CD4-positive, alpha-beta memory T cell (primary cell): ENCODE results near the gene PDE4B. TPM values are rescaled to one million over a fixed set of nuclear protein-coding genes. Genes with fewer than 3 reads are reported as not detected.
A peak's percentile ranks its signal among the peaks of the same experiment; 100 is the strongest.

ENCODE experiments used
- CTCF ChIA-PET: fragments of 350-600 bp; sonication (Branson Sonifier 250); formaldehyde crosslinking; loops from one replicate; lab custom pipeline; 2021; ENCODE audit warnings: inconsistent platforms; ENCODE audit not compliant: partially characterized antibody; lab: Charles Lee
- POLR2A ChIA-PET: fragments of 350-600 bp; sonication (Branson Sonifier 250); formaldehyde crosslinking; loops from one replicate; lab custom pipeline; 2021; ENCODE audit not compliant: partially characterized antibody; lab: Charles Lee
- DNase-seq, 5 donors: peaks; one replicate each; pipeline versions ENCODE4 v3.0.0 to v3.0.0-alpha.2; 2020 to 2022; ENCODE audit warnings: mixed read lengths in 1 of 5
- H3K27ac ChIP-seq: one replicate; pipeline ENCODE4 v1.7.0; 2013; ENCODE audit warnings: low read depth, low read length
- H3K27me3 ChIP-seq: 2 replicates; pipeline ENCODE4 v1.7.0; 2013; ENCODE audit warnings: mild to moderate bottlenecking, low read length, moderate library complexity; ENCODE audit not compliant: insufficient read depth
- H3K36me3 ChIP-seq: 2 replicates; pipeline ENCODE4 v1.7.0; 2013; ENCODE audit warnings: mild to moderate bottlenecking, low read length, moderate library complexity; ENCODE audit not compliant: insufficient read depth
- H3K4me1 ChIP-seq: 2 replicates; pipeline ENCODE4 v1.7.0; 2013; ENCODE audit warnings: mild to moderate bottlenecking, low read length, moderate library complexity; ENCODE audit not compliant: insufficient read depth
- H3K4me3 ChIP-seq, 2 donors: one replicate each; pipeline ENCODE4 v1.7.0; 2013; ENCODE audit warnings: low read length in 2 of 2, mild to moderate bottlenecking in 1 of 2
- H3K9me3 ChIP-seq, 2 donors: one replicate each; pipeline ENCODE4 v1.7.0; 2013; ENCODE audit warnings: low read length in 2 of 2, control low read depth in 1 of 2; ENCODE audit not compliant: control insufficient read depth in 1 of 2
- H3K27ac Mint-ChIP-seq, 7 donors: one replicate each; pipeline ENCODE4 v1.8.0; 2020 to 2021; ENCODE audit warnings: mixed read lengths in 7 of 7, mild to moderate bottlenecking in 6 of 7, inconsistent platforms in 3 of 7, moderate library complexity in 3 of 7
- H3K27me3 Mint-ChIP-seq, 2 donors: one replicate each; pipeline ENCODE4 v1.8.0; 2020 to 2021; ENCODE audit warnings: mixed read lengths in 2 of 2
- H3K36me3 Mint-ChIP-seq, 2 donors: one replicate each; pipeline ENCODE4 v1.8.0; 2020 to 2021; ENCODE audit warnings: mixed read lengths in 2 of 2, inconsistent platforms in 1 of 2, mild to moderate bottlenecking in 1 of 2
- H3K4me1 Mint-ChIP-seq, 4 donors: one replicate each; pipeline ENCODE4 v1.8.0; 2020 to 2021; ENCODE audit warnings: mixed read lengths in 4 of 4, mild to moderate bottlenecking in 1 of 4
- H3K4me3 Mint-ChIP-seq, 8 donors: one replicate each; pipeline ENCODE4 v1.8.0; 2020 to 2021; ENCODE audit warnings: mixed read lengths in 8 of 8, mild to moderate bottlenecking in 7 of 8, moderate library complexity in 6 of 8, inconsistent platforms in 3 of 8
- H3K9me3 Mint-ChIP-seq, 8 donors: one replicate each; pipeline ENCODE4 v1.8.0; 2020 to 2021; ENCODE audit warnings: mixed read lengths in 8 of 8, mild to moderate bottlenecking in 5 of 8, inconsistent platforms in 3 of 8, moderate library complexity in 1 of 8
- intact Hi-C: fragments of 100-400 bp; cut with micrococcal nuclease; formaldehyde crosslinking; loops from one replicate; pipeline ENCODE4 v1.15.1; 2023
- polyA plus RNA-seq, 2 donors: library from polyadenylated mRNA; unstranded; fragments of 300-500 nt; fragmentation: Illumina TruSeq; gene quantifications; one replicate each; pipeline ENCODE4 v1.2.3, GENCODE V29; 2021
- total RNA-seq, 2 experiments: library from RNA; stranded (reverse); gene quantifications; one replicate each; pipeline ENCODE4 v1.2.3, GENCODE V29; 2021

Gene PDE4B
- total and polyA plus RNA-seq, 4 experiments from 2014 or later, result 33.8 to 116 (median 40.7) TPM

DNA sequence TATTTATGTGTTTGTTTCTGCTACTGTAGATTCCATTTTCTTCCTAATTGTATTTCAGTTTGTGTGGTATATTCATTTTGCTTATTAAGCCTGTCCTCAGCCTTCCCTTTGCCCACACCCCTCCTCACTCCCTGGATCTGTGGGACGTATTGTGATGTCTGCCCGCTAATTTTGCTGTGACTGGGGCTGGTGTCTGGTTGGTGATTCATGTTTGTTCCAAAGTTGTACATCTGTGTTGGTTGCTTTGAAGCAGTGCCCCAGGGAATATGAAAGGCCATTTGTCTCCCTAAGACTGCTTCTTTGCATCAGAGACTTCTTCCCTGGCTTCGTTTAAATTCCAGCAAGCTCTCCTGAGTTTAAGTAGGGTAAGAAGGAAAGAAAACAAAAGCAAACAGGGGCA is 451.7 kb downstream of the PDE4B start:
- Mint-ChIP-seq H3K4me1 (peaks cover 0 to 35% (median 28%) of the 10 kb centered on the region in 4 donors), H3K27ac (no peak overlapping the region)

DNA sequence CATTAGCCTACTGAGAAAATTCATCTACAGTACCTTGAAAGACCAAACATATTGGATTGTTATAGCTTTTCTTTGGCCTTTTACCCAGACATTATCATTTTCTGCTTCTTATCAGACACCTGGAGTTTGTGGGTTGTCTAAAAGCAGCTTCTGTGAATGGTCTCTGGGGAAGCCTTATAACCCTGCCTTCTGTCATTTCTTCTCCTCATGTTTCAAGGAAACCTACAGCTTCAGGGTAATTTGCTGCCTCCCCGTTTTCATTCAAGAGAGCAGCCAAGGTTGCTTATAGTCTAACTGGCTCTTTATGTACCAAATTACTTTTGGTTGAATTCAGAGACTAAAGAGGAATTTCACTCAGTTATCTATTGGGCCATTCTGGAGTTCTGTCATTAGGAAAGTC is 453.0 kb downstream of the PDE4B start:
- Histone ChIP-seq H3K27me3 (no peaks in the 10 kb centered on the region), H3K9me3 (no peaks in the 10 kb centered on the region), H3K4me3 (no peak overlapping the region), H3K4me1 (peaks cover 67% of the 10 kb centered on the region), H3K27ac (no peak overlapping the region), H3K36me3 (no peaks in the 10 kb centered on the region)
- no peaks in the 10 kb centered on the region for H3K36me3 Mint-ChIP-seq
- peak overlapping the region in 4 of 8 donors; percentile 77 to 88 (median 85) for H3K4me3 Mint-ChIP-seq
- peaks cover 0 to 3% of the 10 kb centered on the region in 2 donors for H3K27me3 Mint-ChIP-seq
- CTCF ChIA-PET, result interaction anchor here (1.0 to 30.4 kb wide), 8 partner anchors 7 to 289 kb away, joined by 3 to 874 read pairs (median 45); no protein-coding TSS in a partner anchor
- DNase-seq, result no peak
- POLR2A ChIA-PET, result interaction anchor here (2.8 to 7.4 kb wide), 3 partner anchors 30 to 200 kb away, joined by 8 to 59 read pairs (median 18); no protein-coding TSS in a partner anchor
- peaks cover 0 to 1% (median 0%) of the 10 kb centered on the region in 8 donors for H3K9me3 Mint-ChIP-seq
- intact Hi-C loops, result loop anchor here (10.0 kb wide), 3 partner anchors 821 to 1181 kb away; partner anchors contain the start of genes LEPR and LEPROT
- H3K4me1 Mint-ChIP-seq, result peaks cover 0 to 38% (median 28%) of the 10 kb centered on the region in 4 donors
- H3K27ac Mint-ChIP-seq, result peak overlapping the region in 5 of 7 donors; percentile 38 to 91 (median 80)

More for the DNA sequence above, 451.7 kb downstream of the PDE4B start:
- no peak overlapping the region for H3K4me3 ChIP-seq
- no peak overlapping the region for H3K4me3 Mint-ChIP-seq
- no peak for DNase-seq
- intact Hi-C loops, result loop anchor here (10.0 kb wide), 3 partner anchors 820 to 1180 kb away; partner anchors contain the start of genes LEPR and LEPROT
- H3K9me3 ChIP-seq, result no peaks in the 10 kb centered on the region
- H3K27ac ChIP-seq, result no peak overlapping the region
- H3K4me1 ChIP-seq, result peaks cover 59% of the 10 kb centered on the region
- ChIA-PET CTCF (interaction anchor here (0.7 to 30.4 kb wide), 15 partner anchors 9 to 1008 kb away, joined by 3 to 874 read pairs (median 16); no protein-coding TSS in a partner anchor), POLR2A (interaction anchor here (0.7 to 7.4 kb wide), 4 partner anchors 24 to 287 kb away, joined by 3 to 59 read pairs (median 4); no protein-coding TSS in a partner anchor)
- H3K9me3 Mint-ChIP-seq, result peaks cover 0 to 1% (median 0%) of the 10 kb centered on the region in 8 donors
- H3K36me3 Mint-ChIP-seq, result no peaks in the 10 kb centered on the region
- peaks cover 0 to 3% of the 10 kb centered on the region in 2 donors for H3K27me3 Mint-ChIP-seq
- no peaks in the 10 kb centered on the region for H3K27me3 ChIP-seq
- H3K36me3 ChIP-seq, result no peaks in the 10 kb centered on the region

DNA sequence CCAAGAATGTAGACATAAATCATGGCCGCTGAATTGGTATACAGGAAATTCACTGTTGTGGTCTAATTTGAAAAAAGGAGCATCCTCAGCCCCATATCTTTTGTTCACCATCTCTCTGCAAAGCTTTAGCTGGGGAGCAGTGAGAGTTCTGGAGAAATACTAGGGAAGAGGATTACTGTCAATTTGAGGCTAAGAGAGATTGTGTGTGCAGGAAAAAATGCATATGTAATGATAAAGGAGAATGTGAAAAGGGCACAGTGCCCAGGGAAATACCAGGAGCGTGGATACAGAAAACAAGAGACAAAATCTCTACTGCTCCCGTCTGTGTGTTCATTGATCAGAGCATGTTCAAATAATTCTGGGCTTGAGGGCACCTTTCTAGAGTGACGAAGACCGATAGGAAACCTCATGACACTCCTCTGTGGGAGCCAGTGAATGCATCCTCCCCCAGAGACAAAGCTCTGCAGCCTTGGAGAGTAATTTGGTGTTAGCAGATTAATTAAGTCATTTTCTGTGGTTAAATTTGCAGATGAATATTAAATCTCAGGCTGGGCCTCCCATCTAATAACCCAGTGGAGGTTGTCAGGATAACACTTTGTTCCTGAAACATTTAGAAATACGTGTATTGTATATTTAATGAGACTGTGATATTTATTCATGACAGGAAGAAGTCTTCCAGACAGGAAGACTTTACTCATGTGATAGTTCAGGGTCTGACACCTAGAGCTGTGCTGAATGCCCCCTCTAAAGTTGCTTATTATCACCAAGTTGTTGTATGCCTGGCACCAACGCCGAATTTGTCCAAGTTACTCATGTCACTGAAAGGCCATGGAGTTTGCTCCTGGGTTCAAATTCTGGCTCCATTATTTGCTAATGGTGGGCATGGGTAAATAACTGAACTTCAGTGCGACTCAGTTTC is 453.9 kb downstream of the PDE4B start:
- CTCF ChIA-PET, result interaction anchor here (1.0 to 30.4 kb wide), 13 partner anchors 7 to 289 kb away, joined by 3 to 874 read pairs (median 7); no protein-coding TSS in a partner anchor

DNA sequence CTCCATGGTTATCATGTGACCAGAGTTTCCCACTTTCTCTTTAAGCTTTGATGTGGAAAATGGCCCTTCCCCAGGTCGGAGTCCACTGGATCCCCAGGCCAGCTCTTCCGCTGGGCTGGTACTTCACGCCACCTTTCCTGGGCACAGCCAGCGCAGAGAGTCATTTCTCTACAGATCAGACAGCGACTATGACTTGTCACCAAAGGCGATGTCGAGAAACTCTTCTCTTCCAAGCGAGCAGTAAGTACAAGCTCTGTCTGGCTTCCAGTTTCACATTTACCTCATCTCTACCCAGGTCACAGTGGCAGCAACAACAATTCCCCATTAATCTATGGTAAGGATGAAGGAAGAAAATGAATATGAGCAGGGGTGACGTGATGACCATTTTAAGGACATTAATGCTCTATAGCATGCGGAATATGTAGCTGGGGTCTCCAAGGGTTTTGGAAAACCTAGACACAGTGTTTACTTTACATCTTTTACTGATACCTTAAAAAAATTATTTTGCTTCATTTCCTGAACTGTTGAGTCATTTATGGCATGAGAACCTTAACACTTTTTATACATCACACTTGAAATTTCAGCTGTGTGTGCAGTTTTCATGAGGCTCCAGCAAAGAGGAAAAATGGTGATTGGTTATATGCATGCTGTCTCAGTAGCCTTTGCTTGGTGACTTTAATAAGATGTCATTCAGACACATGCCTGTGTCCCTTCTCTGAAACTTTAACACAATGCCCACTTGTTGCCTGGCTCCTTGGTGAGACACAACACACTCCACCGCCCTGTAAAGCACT is 454.9 kb downstream of the PDE4B start:
- DNase-seq, result peak; percentile 25 to 45 (median 31)
- H3K27me3 ChIP-seq, result no peaks in the 10 kb centered on the region
- Mint-ChIP-seq H3K9me3 (peaks cover 0 to 1% (median 0%) of the 10 kb centered on the region in 8 donors), H3K4me1 (peaks cover 0 to 42% (median 32%) of the 10 kb centered on the region in 4 donors), H3K4me3 (peak overlapping the region; percentile 70 to 88 (median 82)), H3K27me3 (peaks cover 0 to 3% of the 10 kb centered on the region in 2 donors), H3K27ac (peak overlapping the region; percentile 78 to 94 (median 92)), H3K36me3 (no peaks in the 10 kb centered on the region)
- H3K27ac ChIP-seq, result peak overlapping the region; percentile 47
- intact Hi-C loops, result loop anchor here (10.0 kb wide), 3 partner anchors 823 to 1183 kb away; partner anchors contain the start of genes LEPR and LEPROT
- ChIA-PET POLR2A (interaction anchor here (0.7 to 7.4 kb wide), 12 partner anchors 10 to 198 kb away, joined by 3 to 59 read pairs (median 4); no protein-coding TSS in a partner anchor), CTCF (interaction anchor here (1.1 to 30.4 kb wide), 13 partner anchors 9 to 290 kb away, joined by 3 to 874 read pairs (median 7); no protein-coding TSS in a partner anchor)
- H3K4me1 ChIP-seq, result peaks cover 76% of the 10 kb centered on the region
- H3K9me3 ChIP-seq, result no peaks in the 10 kb centered on the region
- H3K4me3 ChIP-seq, result peak overlapping the region in 1 of 2 donors; percentile 50
- no peaks in the 10 kb centered on the region for H3K36me3 ChIP-seq

More for the DNA sequence above, 453.9 kb downstream of the PDE4B start:
- Histone ChIP-seq H3K9me3 (no peaks in the 10 kb centered on the region), H3K36me3 (no peaks in the 10 kb centered on the region), H3K27me3 (no peaks in the 10 kb centered on the region), H3K4me3 (peak overlapping the region in 1 of 2 donors; percentile 50), H3K27ac (peak overlapping the region; percentile 47), H3K4me1 (peaks cover 74% of the 10 kb centered on the region)
- H3K4me1 Mint-ChIP-seq, result peaks cover 0 to 41% (median 31%) of the 10 kb centered on the region in 4 donors
- peak overlapping the region; percentile 78 to 94 (median 90) for H3K27ac Mint-ChIP-seq
- DNase-seq, result peak in 2 of 5 donors; percentile 12 to 22
- peak overlapping the region; percentile 74 to 88 (median 83) for H3K4me3 Mint-ChIP-seq
- peaks cover 0 to 1% (median 0%) of the 10 kb centered on the region in 8 donors for H3K9me3 Mint-ChIP-seq
- intact Hi-C loops, result loop anchor here (10.0 kb wide), 3 partner anchors 822 to 1182 kb away; partner anchors contain the start of genes LEPR and LEPROT
- H3K36me3 Mint-ChIP-seq, result no peaks in the 10 kb centered on the region
- POLR2A ChIA-PET, result interaction anchor here (0.7 to 7.4 kb wide), 10 partner anchors 29 to 199 kb away, joined by 3 to 59 read pairs (median 4); no protein-coding TSS in a partner anchor
- peaks cover 0 to 3% of the 10 kb centered on the region in 2 donors for H3K27me3 Mint-ChIP-seq

DNA sequence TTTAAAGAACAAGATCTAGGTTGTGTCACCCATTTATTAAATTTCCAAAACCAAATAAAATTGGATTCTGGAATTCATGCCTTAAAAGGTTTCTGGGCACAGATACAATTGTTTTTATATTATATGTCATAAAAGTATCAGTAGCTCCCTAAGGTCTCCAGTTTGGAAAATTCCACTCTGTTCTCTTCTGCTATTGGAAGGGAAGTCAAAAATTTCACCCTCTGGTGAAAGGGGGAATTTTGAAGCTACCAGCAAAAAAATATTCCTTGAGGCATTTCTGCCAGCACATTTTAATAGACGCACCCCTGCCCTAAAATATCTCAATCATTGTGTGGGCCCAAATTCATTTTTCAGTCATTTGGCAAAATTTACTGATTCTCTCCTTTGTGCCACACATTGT is 455.6 kb downstream of the PDE4B start:
- Histone ChIP-seq H3K4me1 (peaks cover 71% of the 10 kb centered on the region), H3K9me3 (no peaks in the 10 kb centered on the region), H3K27ac (no peak overlapping the region), H3K36me3 (no peaks in the 10 kb centered on the region), H3K27me3 (no peaks in the 10 kb centered on the region), H3K4me3 (no peak overlapping the region)
- H3K27me3 Mint-ChIP-seq, result peaks cover 0 to 3% of the 10 kb centered on the region in 2 donors
- H3K4me1 Mint-ChIP-seq, result peaks cover 0 to 42% (median 34%) of the 10 kb centered on the region in 4 donors
- ChIA-PET POLR2A (interaction anchor here (0.9 to 7.4 kb wide), 8 partner anchors 9 to 197 kb away, joined by 3 to 59 read pairs (median 6); no protein-coding TSS in a partner anchor), CTCF (interaction anchor here (1.1 to 30.4 kb wide), 10 partner anchors 27 to 291 kb away, joined by 3 to 874 read pairs (median 10); no protein-coding TSS in a partner anchor)
- no peak for DNase-seq
- no peaks in the 10 kb centered on the region for H3K36me3 Mint-ChIP-seq
- peak overlapping the region; percentile 36 to 92 (median 78) for H3K27ac Mint-ChIP-seq
- intact Hi-C loops, result loop anchor here (10.0 kb wide), 3 partner anchors 823 to 1183 kb away; partner anchors contain the start of genes LEPR and LEPROT
- peak overlapping the region in 5 of 8 donors; percentile 4 to 88 (median 74) for H3K4me3 Mint-ChIP-seq
- H3K9me3 Mint-ChIP-seq, result peaks cover 0 to 1% (median 0%) of the 10 kb centered on the region in 8 donors
